Activated CD4-positive, alpha-beta T cell treated with anti-CD3 and anti-CD28 coated beads for 36 hours (primary cell): ENCODE results near the gene CHI3L1. TPM values are rescaled to one million over a fixed set of nuclear protein-coding genes. Genes with fewer than 3 reads are reported as not detected.

ENCODE experiments used
- ATAC-seq: fragments of 200-7000 bp; cut with Tn5 transposase; one replicate; pipeline ENCODE4 v1.10.0; 2021; ENCODE audit warnings: mild to moderate bottlenecking, moderate library complexity
- CTCF ChIA-PET: fragments of 350-600 bp; sonication (Branson Sonifier 250); formaldehyde crosslinking; loops from one replicate; lab custom pipeline; 2021; ENCODE audit warnings: antibody characterized with exemption; lab: Charles Lee
- POLR2A ChIA-PET: fragments of 350-600 bp; sonication (Branson Sonifier 250); formaldehyde crosslinking; loops from one replicate; lab custom pipeline; 2021; ENCODE audit warnings: antibody characterized with exemption, inconsistent platforms; lab: Charles Lee
- DNase-seq: peaks from one replicate; pipeline ENCODE4 v3.0.0-alpha.2; 2020
- H3K27ac Mint-ChIP-seq: one replicate; pipeline ENCODE4 v1.8.0; 2021; ENCODE audit warnings: mixed read lengths
- H3K27me3 Mint-ChIP-seq: one replicate; pipeline ENCODE4 v1.8.0; 2021; ENCODE audit warnings: mixed read lengths
- H3K36me3 Mint-ChIP-seq: one replicate; pipeline ENCODE4 v1.8.0; 2021; ENCODE audit warnings: low read depth, mixed read lengths
- H3K4me1 Mint-ChIP-seq: one replicate; pipeline ENCODE4 v1.8.0; 2021; ENCODE audit warnings: mixed read lengths
- H3K4me3 Mint-ChIP-seq: one replicate; pipeline ENCODE4 v1.8.0; 2021; ENCODE audit warnings: mild to moderate bottlenecking, moderate library complexity, mixed read lengths
- H3K9me3 Mint-ChIP-seq: one replicate; pipeline ENCODE4 v1.8.0; 2021; ENCODE audit warnings: low read depth, mixed read lengths
- intact Hi-C, 2 experiments: fragments of 100-400 bp; cut with DNase I in 1 of 2; cut with micrococcal nuclease in 1 of 2; formaldehyde crosslinking; loops; one replicate each; pipeline versions ENCODE4 v1.14.2 to v1.15.1; 2022 to 2024; cut with DNase I, micrococcal nuclease
- total RNA-seq, 2 experiments: library from RNA; stranded (reverse); gene quantifications; one replicate each; pipeline ENCODE4 v1.2.3, GENCODE V29; 2021

CHI3L1 gene
- total RNA-seq, 2 experiments from 2014 or later: 0.09 to 0.18 TPM

DNA sequence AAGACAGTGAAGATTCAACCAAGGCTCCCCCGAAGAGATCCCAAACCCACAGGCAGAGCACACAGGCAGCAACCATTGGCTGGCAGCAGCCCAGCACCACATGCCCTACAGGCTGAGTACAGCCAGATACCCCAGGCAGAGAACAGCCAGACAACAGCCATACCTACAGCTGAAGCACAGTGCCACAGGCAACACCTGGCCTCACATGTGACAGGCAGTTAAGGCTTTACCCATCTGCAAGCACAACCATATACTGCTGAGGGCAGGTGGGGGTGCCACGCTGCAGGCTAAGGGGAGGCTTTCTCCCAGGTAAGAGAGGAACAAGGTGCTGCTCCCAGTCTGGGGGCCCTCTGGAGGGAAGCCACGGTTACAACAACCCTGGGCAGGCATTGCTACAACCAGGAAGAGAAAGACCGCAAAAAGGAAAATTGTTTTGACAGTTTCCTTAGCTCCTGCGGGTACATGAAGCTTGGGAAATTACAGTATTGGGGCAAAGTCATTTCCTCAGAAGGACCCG lies 30.7 kb upstream of the CHI3L1 start:
- ChIA-PET CTCF (interaction anchor here (0.6 to 4.4 kb wide), 18 partner anchors 8 to 456 kb away, joined by 3 to 67 read pairs (median 4); partner anchors contain the start of gene ADORA1), POLR2A (no interaction called here)
- Mint-ChIP-seq H3K4me1 (no peaks in the 10 kb centered on the region), H3K4me3 (no peak overlapping the region), H3K36me3 (no peaks in the 10 kb centered on the region), H3K9me3 (no peaks in the 10 kb centered on the region), H3K27ac (no peak overlapping the region), H3K27me3 (peaks cover 7% of the 10 kb centered on the region)
- intact Hi-C loops: loop anchor here in 1 of 2 experiments (2.0 kb wide), 1 partner anchor 44 kb away; no protein-coding TSS in a partner anchor
- DNase-seq (no peak), ATAC-seq (no peak)

- ATAC-seq: peak; percentile 80
- H3K4me1 Mint-ChIP-seq: no peaks in the 10 kb centered on the region
- POLR2A ChIA-PET: no interaction called here
- no peaks in the 10 kb centered on the region for H3K9me3 Mint-ChIP-seq
- peaks cover 7% of the 10 kb centered on the region for H3K27me3 Mint-ChIP-seq
- intact Hi-C loops: loop anchor here (1.0 to 2.0 kb wide), 4 partner anchors 44 to 177 kb away; no protein-coding TSS in a partner anchor
- DNase-seq: peak; percentile 71
- no peaks in the 10 kb centered on the region for H3K36me3 Mint-ChIP-seq
- H3K27ac Mint-ChIP-seq: no peak overlapping the region
- CTCF ChIA-PET: interaction anchor here (0.6 to 4.4 kb wide), 44 partner anchors 8 to 1581 kb away, joined by 3 to 67 read pairs (median 4); partner anchors contain the start of gene ADORA1
- H3K4me3 Mint-ChIP-seq: no peak overlapping the region
Observed at GRCh38 chr1:203216274-203217138, 30.0 kb upstream of the CHI3L1 start.

- Mint-ChIP-seq H3K4me1 (no peaks in the 10 kb centered on the region), H3K9me3 (no peaks in the 10 kb centered on the region), H3K27me3 (peaks cover 7% of the 10 kb centered on the region), H3K36me3 (no peaks in the 10 kb centered on the region), H3K27ac (no peak overlapping the region), H3K4me3 (no peak overlapping the region)
- intact Hi-C loops: no loop called here
- POLR2A ChIA-PET: no interaction called here
- no peak for ATAC-seq
- CTCF ChIA-PET: interaction anchor here (0.6 to 4.4 kb wide), 46 partner anchors 9 to 729 kb away, joined by 3 to 67 read pairs (median 4); partner anchors contain the start of genes ADORA1 and CHI3L1
- no peak for DNase-seq
Observed at GRCh38 chr1:203215573-203215972, 29.1 kb upstream of the CHI3L1 start.

GRCh38 chr1:203214871-203215270 lies 28.4 kb upstream of the CHI3L1 start:
- ChIA-PET CTCF (interaction anchor here (0.6 to 4.4 kb wide), 29 partner anchors 8 to 1861 kb away, joined by 3 to 67 read pairs (median 4); partner anchors contain the start of gene CHI3L1), POLR2A (no interaction called here)
- H3K4me1 Mint-ChIP-seq: no peaks in the 10 kb centered on the region
- ATAC-seq (no peak), DNase-seq (no peak)
- no peak overlapping the region for H3K4me3 Mint-ChIP-seq
- H3K9me3 Mint-ChIP-seq: no peaks in the 10 kb centered on the region
- H3K27me3 Mint-ChIP-seq: peaks cover 7% of the 10 kb centered on the region
- H3K27ac Mint-ChIP-seq: no peak overlapping the region
- intact Hi-C loops: no loop called here
- no peaks in the 10 kb centered on the region for H3K36me3 Mint-ChIP-seq

DNA sequence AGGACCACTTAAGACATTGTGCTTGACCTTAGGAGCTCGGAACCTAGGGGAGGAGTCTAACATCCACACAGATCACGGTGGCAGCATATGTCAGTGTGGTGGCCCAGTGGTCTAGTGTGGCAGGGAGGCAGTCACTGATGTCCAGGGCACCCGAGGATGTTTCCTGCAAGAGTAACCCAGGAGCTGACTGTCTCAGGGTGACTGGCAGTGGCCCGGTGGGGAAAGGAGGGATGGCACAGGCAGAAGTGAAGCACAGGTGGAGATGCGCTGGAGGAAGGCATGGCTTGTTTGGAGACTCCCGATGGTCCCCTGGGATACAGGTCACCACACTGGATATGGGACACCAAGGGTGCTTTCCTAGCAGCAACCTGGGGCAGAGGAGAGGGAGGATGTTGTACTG lies 26.6 kb upstream of the CHI3L1 start:
- H3K27ac Mint-ChIP-seq: no peak overlapping the region
- H3K9me3 Mint-ChIP-seq: no peaks in the 10 kb centered on the region
- H3K27me3 Mint-ChIP-seq: peaks cover 7% of the 10 kb centered on the region
- H3K4me1 Mint-ChIP-seq: no peaks in the 10 kb centered on the region
- H3K36me3 Mint-ChIP-seq: no peaks in the 10 kb centered on the region
- CTCF ChIA-PET: interaction anchor here (0.9 kb wide), 1 partner anchor 174 kb away, joined by 3 read pairs; no protein-coding TSS in a partner anchor
- intact Hi-C loops: no loop called here
- POLR2A ChIA-PET: no interaction called here
- DNase-seq (no peak), ATAC-seq (no peak)
- H3K4me3 Mint-ChIP-seq: no peak overlapping the region

- ChIA-PET POLR2A (interaction anchor here (0.5 kb wide), 1 partner anchor 409 kb away, joined by 11 read pairs; no protein-coding TSS in a partner anchor), CTCF (interaction anchor here (1.0 to 1.2 kb wide), 2 partner anchors 64 to 84 kb away, joined by 3 to 4 read pairs; partner anchors contain the start of gene ADORA1)
- Mint-ChIP-seq H3K9me3 (no peaks in the 10 kb centered on the region), H3K36me3 (no peaks in the 10 kb centered on the region), H3K27me3 (peaks cover 7% of the 10 kb centered on the region), H3K4me3 (no peak overlapping the region), H3K4me1 (no peaks in the 10 kb centered on the region), H3K27ac (no peak overlapping the region)
- DNase-seq (no peak), ATAC-seq (no peak)
- intact Hi-C loops: no loop called here
Observed at GRCh38 chr1:203211812-203212211, 25.3 kb upstream of the CHI3L1 start.

DNA sequence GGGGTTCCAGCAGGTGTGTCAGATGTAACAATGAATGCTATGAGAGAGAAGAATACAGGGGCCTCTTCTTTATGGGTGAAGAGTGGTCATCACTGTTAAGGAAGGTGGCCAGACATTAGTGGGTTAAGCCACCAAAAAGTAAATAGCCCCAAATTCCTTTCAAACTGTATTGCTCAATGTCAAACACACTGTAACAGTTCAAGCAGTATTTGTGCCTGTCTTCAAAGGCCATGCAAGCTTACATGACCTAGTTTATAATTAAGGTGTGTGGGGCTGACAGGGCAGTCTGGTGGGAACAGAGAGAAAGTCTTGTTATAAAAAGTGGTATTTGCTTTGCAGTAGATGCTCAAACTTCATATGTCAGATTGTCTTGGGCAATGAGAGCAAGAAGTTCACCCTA lies 24.5 kb upstream of the CHI3L1 start:
- Mint-ChIP-seq H3K27me3 (peaks cover 2% of the 10 kb centered on the region), H3K4me1 (no peaks in the 10 kb centered on the region), H3K9me3 (no peaks in the 10 kb centered on the region), H3K27ac (no peak overlapping the region), H3K4me3 (no peak overlapping the region), H3K36me3 (no peaks in the 10 kb centered on the region)
- DNase-seq (no peak), ATAC-seq (no peak)
- POLR2A ChIA-PET: no interaction called here
- intact Hi-C loops: no loop called here
- CTCF ChIA-PET: interaction anchor here (0.6 to 1.0 kb wide), 3 partner anchors 56 to 492 kb away, joined by 3 to 4 read pairs (median 3); no protein-coding TSS in a partner anchor

DNA sequence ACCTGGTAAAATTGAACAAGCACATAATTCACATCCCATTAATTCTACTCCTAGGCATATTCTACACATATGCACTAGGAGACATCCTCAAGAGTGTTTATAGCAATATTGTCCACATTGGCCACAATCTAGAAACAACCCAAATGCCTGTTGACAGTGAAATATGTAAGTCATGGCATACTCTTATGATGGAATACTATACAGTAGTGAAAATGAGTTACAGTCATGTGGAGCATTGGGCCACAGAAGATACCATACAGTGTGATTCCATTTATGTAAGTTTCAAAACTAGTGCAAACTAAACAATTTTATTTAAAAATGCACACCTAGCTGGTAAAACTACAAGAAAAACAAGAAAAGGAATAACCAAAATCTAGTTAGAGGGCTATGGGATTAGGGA lies 23.8 kb upstream of the CHI3L1 start:
- Mint-ChIP-seq H3K9me3 (no peaks in the 10 kb centered on the region), H3K27me3 (peaks cover 2% of the 10 kb centered on the region), H3K4me1 (no peaks in the 10 kb centered on the region), H3K36me3 (no peaks in the 10 kb centered on the region), H3K27ac (no peak overlapping the region), H3K4me3 (no peak overlapping the region)
- intact Hi-C loops: no loop called here
- DNase-seq (no peak), ATAC-seq (no peak)
- ChIA-PET POLR2A (no interaction called here), CTCF (interaction anchor here (0.6 to 0.8 kb wide), 2 partner anchors 57 to 491 kb away, joined by 3 read pairs; no protein-coding TSS in a partner anchor)

GRCh38 chr1:203208181-203208580 lies 21.7 kb upstream of the CHI3L1 start:
- Mint-ChIP-seq H3K4me1 (no peaks in the 10 kb centered on the region), H3K27me3 (peaks cover 2% of the 10 kb centered on the region), H3K36me3 (no peaks in the 10 kb centered on the region), H3K4me3 (no peak overlapping the region), H3K9me3 (no peaks in the 10 kb centered on the region), H3K27ac (no peak overlapping the region)
- POLR2A ChIA-PET: no interaction called here
- ATAC-seq (no peak), DNase-seq (no peak)
- CTCF ChIA-PET: interaction anchor here (0.6 to 1.0 kb wide), 2 partner anchors 36 to 168 kb away, joined by 3 to 4 read pairs; no protein-coding TSS in a partner anchor
- intact Hi-C loops: no loop called here

- Mint-ChIP-seq H3K36me3 (no peaks in the 10 kb centered on the region), H3K9me3 (no peaks in the 10 kb centered on the region), H3K4me3 (no peak overlapping the region), H3K4me1 (no peaks in the 10 kb centered on the region), H3K27ac (no peak overlapping the region), H3K27me3 (peaks cover 2% of the 10 kb centered on the region)
- ATAC-seq (no peak), DNase-seq (no peak)
- CTCF ChIA-PET: interaction anchor here (1.0 kb wide), 1 partner anchor 36 kb away, joined by 4 read pairs; no protein-coding TSS in a partner anchor
- intact Hi-C loops: no loop called here
- POLR2A ChIA-PET: no interaction called here
Observed at GRCh38 chr1:203207751-203208150, 21.2 kb upstream of the CHI3L1 start.

DNA sequence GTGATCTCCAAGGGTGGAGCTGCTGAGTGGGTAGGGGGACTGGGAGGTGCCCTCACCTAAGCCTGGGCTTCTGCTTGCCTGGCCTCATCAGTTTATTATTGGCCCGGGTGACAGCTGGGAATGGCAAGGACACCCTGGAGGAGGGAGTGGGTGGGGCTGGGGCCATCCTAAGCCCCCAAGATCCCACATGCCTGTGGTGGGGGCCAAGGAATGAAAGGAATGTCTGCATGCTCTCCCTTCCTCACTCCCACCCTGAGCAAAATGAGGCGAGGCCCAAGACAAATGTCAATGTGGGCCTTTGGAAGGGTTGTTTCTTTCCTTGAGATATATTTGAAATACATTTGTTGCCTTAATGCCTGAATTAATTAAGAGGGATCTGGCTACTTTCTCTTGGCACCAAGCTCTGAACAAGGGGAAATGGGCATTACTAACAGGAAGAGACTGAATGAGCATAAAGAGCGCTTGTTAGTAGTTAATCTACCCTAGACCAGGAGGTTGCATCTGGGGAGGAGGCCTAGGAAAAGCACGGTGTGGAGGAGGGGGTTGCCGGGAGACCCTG lies 19.7 kb upstream of the CHI3L1 start:
- ChIA-PET POLR2A (no interaction called here), CTCF (interaction anchor here (0.6 to 1.7 kb wide), 2 partner anchors 10 to 527 kb away, joined by 3 to 8 read pairs; no protein-coding TSS in a partner anchor)
- H3K4me1 Mint-ChIP-seq: no peaks in the 10 kb centered on the region
- H3K4me3 Mint-ChIP-seq: no peak overlapping the region
- DNase-seq (no peak), ATAC-seq (no peak)
- intact Hi-C loops: no loop called here
- no peaks in the 10 kb centered on the region for H3K9me3 Mint-ChIP-seq
- no peaks in the 10 kb centered on the region for H3K36me3 Mint-ChIP-seq
- H3K27ac Mint-ChIP-seq: no peak overlapping the region
- H3K27me3 Mint-ChIP-seq: peaks cover 3% of the 10 kb centered on the region
